Lower leg skin (tissue), 4 donors: Measurements from ENCODE around the gene PPP1R1B. TPM values are rescaled to one million over a fixed set of nuclear protein-coding genes. Genes with fewer than 3 reads are reported as not detected.

ENCODE experiments used
- DNase-seq, 2 donors: peaks; one replicate each; pipeline ENCODE4 v3.0.0-alpha.2; 2019; ENCODE audit warnings: low spot score in 2 of 2
- H3K4me3 ChIP-seq: fragments of 200-600 bp; sonication (generic); 2 replicates; pipeline ENCODE4 v1.5.1; 2017; ENCODE audit warnings: mild to moderate bottlenecking, low read depth; ENCODE audit not compliant: poor library complexity, severe bottlenecking
- CTCF ChIP-seq, 3 donors: fragments of 450-650 bp; IDR thresholded peaks; one replicate each; pipeline ENCODE4 v1.5.1; 2016; ENCODE audit warnings: antibody characterized with exemption in 3 of 3, mild to moderate bottlenecking in 3 of 3, moderate library complexity in 2 of 3
- POLR2A ChIP-seq, 2 donors: fragments of 450-650 bp; IDR thresholded peaks; one replicate each; pipeline ENCODE4 v1.6.1; 2016 to 2017; ENCODE audit warnings: antibody characterized with exemption in 2 of 2, mild to moderate bottlenecking in 1 of 2, moderate library complexity in 1 of 2
- WGBS, 2 donors: methylation state at CpG; one replicate each; pipeline ENCODE4 v1.1.5; 2018; 5-methylcytosine and 5-hydroxymethylcytosine counted together
- intact Hi-C: fragments of 100-400 bp; cut with DNase I; formaldehyde crosslinking; loops from one replicate; pipeline ENCODE4 v1.15.0; 2023; ENCODE audit warnings: low total_unique reads
- total RNA-seq, 4 donors: library from RNA; depleted of rRNA; stranded (reverse); fragments of >200 nt; gene quantifications; one replicate each; pipeline ENCODE4 v1.1.0, GENCODE V29; 2016

Gene PPP1R1B
- total RNA-seq, 4 donors from 2014 or later: 18.5 to 102 (median 51.8) TPM

- TF ChIP-seq CTCF (IDR thresholded peaks at IDR 0.05) (no peak), POLR2A (IDR thresholded peaks at IDR 0.05) (no peak)
- 20 to 31% methylated on average over 11 of the region's 11 CpGs for WGBS, 2 donors
Observed at GRCh38 chr17:39595928-39596510, 30.7 kb upstream of the PPP1R1B start.

GRCh38 chr17:39596543-39597267 is 30.0 kb upstream of the PPP1R1B start:
- no peak overlapping the region for H3K4me3 ChIP-seq
- WGBS, 2 donors: 3 to 5% methylated on average over 44 to 47 of the region's 47 CpGs
- TF ChIP-seq POLR2A (IDR thresholded peaks at IDR 0.05) (no peak), CTCF (IDR thresholded peaks at IDR 0.05) (no peak)
- intact Hi-C loops: no loop called here
- no peak for DNase-seq

More at GRCh38 chr17:39595928-39596510, 30.7 kb upstream of the PPP1R1B start:
- intact Hi-C loops: no loop called here
- DNase-seq: no peak
- H3K4me3 ChIP-seq: no peak overlapping the region

GRCh38 chr17:39597372-39598046 is 29.2 kb upstream of the PPP1R1B start:
- intact Hi-C loops: no loop called here
- no peak overlapping the region for H3K4me3 ChIP-seq
- TF ChIP-seq CTCF (IDR thresholded peaks at IDR 0.05): no peak
- TF ChIP-seq POLR2A (IDR thresholded peaks at IDR 0.05): no peak
- 5 to 8% methylated on average over 22 of the region's 22 CpGs for WGBS, 2 donors
- DNase-seq: no peak

- intact Hi-C loops: no loop called here
- 7 to 18% methylated on average over 13 of the region's 13 CpGs for WGBS, 2 donors
- no peak for TF ChIP-seq POLR2A (IDR thresholded peaks at IDR 0.05)
- TF ChIP-seq CTCF (IDR thresholded peaks at IDR 0.05): no peak
- no peak for DNase-seq
- no peak overlapping the region for H3K4me3 ChIP-seq
Observed at GRCh38 chr17:39598047-39598481, 28.7 kb upstream of the PPP1R1B start.

DNA sequence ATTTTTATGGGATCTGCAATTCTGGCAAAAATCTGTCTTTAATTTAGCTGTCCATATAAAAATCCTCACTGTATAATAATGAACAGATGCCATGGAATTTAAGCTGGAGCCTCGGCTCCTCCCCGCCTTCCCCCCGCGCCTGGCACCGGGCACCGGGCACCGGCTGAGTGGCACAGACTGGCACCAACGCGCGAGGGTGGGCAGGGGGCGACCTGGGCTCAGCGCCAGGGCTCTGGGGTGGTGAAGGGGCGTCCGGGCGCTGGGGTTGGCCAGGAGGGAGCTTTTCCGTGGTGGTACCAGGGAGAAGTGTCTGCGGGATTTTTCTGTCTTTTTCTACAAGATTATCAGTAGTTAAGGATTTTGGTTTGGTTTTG is 28.1 kb upstream of the PPP1R1B start:
- no peak overlapping the region for H3K4me3 ChIP-seq
- intact Hi-C loops: no loop called here
- DNase-seq: no peak
- 1 to 5% methylated on average over 17 of the region's 17 CpGs for WGBS, 2 donors
- TF ChIP-seq POLR2A (IDR thresholded peaks at IDR 0.05): no peak

DNA sequence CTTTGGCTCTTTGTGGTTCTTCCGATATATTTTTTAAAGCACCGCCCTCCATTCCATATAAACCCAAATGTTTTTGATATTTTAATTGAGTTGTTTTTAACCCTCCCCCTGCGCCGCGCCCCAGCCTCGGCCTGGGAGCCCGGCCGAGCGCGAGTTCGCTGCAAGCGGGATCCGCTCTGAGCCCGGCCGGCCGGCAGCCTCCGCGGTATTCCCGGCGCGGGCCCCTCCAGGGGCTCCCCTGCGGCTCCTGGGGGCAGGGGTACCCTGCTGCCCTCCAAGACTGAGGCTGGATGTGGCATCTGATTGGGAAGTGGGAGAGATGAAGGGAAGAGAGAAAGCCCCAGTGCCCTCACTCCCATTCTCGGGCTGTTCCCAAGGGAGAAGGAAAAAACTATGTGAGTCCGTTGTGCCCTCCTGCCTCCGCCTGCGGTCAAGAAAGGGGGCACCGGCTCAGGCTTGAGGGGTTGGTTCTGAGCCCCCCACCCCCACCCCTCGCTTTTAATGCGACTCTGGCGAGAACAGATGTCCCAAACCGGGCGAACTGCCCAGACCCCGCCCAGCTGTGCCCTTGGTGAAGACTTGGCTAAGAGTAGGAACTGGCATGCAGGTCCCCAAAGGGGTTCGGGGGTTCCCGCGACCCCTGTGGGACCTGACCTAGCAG is 27.6 kb upstream of the PPP1R1B start:
- intact Hi-C loops: no loop called here
- 1 to 2% methylated on average over 33 to 36 of the region's 36 CpGs for WGBS, 2 donors
- no peak for TF ChIP-seq POLR2A (IDR thresholded peaks at IDR 0.05)
- no peak for TF ChIP-seq CTCF (IDR thresholded peaks at IDR 0.05)
- DNase-seq: no peak
- no peak overlapping the region for H3K4me3 ChIP-seq
